GM12878 (cell line): Measurements from ENCODE around the gene SLC34A3. TPM values are rescaled to one million over a fixed set of nuclear protein-coding genes. Genes with fewer than 3 reads are reported as not detected.
A peak's percentile ranks its signal among the peaks of the same experiment; 100 is the strongest.

Experiments
- ATAC-seq: fragments of 200-7000 bp; cut with Tn5 transposase; 3 replicates; pipeline ENCODE4 v1.9.1; 2020; ENCODE audit warnings: mild to moderate bottlenecking, moderate library complexity
- BruUV-seq: library from RNA; stranded (reverse); fragments of 400-500 nt; replicated peaks from 2 replicates; lab custom pipeline; 2021; lab: Mats Ljungman, UMichigan
- CTCF ChIA-PET: fragments of 300-600 bp; sonication (Branson Sonifier 250); formaldehyde crosslinking; extraction: SDS; loops from one replicate; lab custom pipeline; 2021; ENCODE audit warnings: inconsistent platforms; lab: Yijun Ruan, JAX
- POLR2A ChIA-PET: fragments of 350-600 bp; formaldehyde crosslinking; extraction: SDS; loops from one replicate; lab custom pipeline; 2021; ENCODE audit warnings: inconsistent platforms; lab: Charles Lee
- RAD21 ChIA-PET: fragments of 300-600 bp; sonication (Branson Sonifier 250); formaldehyde crosslinking; loops from one replicate; lab custom pipeline; 2023; ENCODE audit warnings: antibody characterized with exemption; ENCODE audit not compliant: unreplicated experiment; lab: Charles Lee
- SMC1A ChIA-PET: fragments of 300-600 bp; sonication (Branson Sonifier 250); formaldehyde crosslinking; loops from one replicate; lab custom pipeline; 2023; ENCODE audit not compliant: unreplicated experiment, uncharacterized antibody; lab: Charles Lee
- DNase-seq: peaks from one replicate; pipeline ENCODE4 v3.0.0-alpha.2; 2011; ENCODE audit warnings: low read depth, low spot score
- FAIRE-seq: peaks from 3 replicates; lab custom pipeline; 2011; peaks lifted over from hg19 to GRCh38; lab: Jason Lieb, UNC
- H2AFZ ChIP-seq: 2 replicates; pipeline ENCODE4 v1.6.0; 2011; ENCODE audit warnings: low read depth, low read length, control low read depth; ENCODE audit not compliant: control insufficient read depth
- H3K27ac ChIP-seq: 2 replicates; pipeline ENCODE4 v1.5.1; 2011; ENCODE audit warnings: control low read depth; ENCODE audit not compliant: control insufficient read depth, insufficient read depth
- H3K27me3 ChIP-seq, 2 experiments: replicated peaks in 1 of 2; 2 replicates each; pipeline versions ENCODE4 v1.6.0 to v1.6.1; 2011; ENCODE audit warnings: low read length in 1 of 2; ENCODE audit not compliant: control insufficient read depth in 2 of 2, insufficient read depth in 2 of 2
- H3K36me3 ChIP-seq, 2 experiments: 2 replicates each; pipeline ENCODE4 v1.5.1; 2011; ENCODE audit warnings: low read length in 1 of 2; ENCODE audit not compliant: control insufficient read depth in 2 of 2, insufficient read depth in 2 of 2
- H3K4me1 ChIP-seq: 2 replicates; pipeline ENCODE4 v1.6.1; 2011; ENCODE audit warnings: mild to moderate bottlenecking, low read length, moderate library complexity, mixed read lengths; ENCODE audit not compliant: control insufficient read depth, insufficient read depth
- H3K4me2 ChIP-seq: 2 replicates; pipeline ENCODE4 v1.6.0; 2011; ENCODE audit warnings: control low read depth; ENCODE audit not compliant: control insufficient read depth, insufficient read depth
- H3K4me3 ChIP-seq: fragments of 200-600 bp; sonication (generic); 2 replicates; pipeline ENCODE4 v1.5.1; 2016
- H3K79me2 ChIP-seq: 2 replicates; pipeline ENCODE4 v1.6.0; 2011; ENCODE audit warnings: low read length; ENCODE audit not compliant: control insufficient read depth, insufficient read depth
- H3K9ac ChIP-seq: 2 replicates; pipeline ENCODE4 v1.8.0; 2011; ENCODE audit warnings: low read length, control low read depth, mixed read lengths; ENCODE audit not compliant: control insufficient read depth, insufficient read depth
- H3K9me3 ChIP-seq: replicated peaks from 3 replicates; pipeline ENCODE4 v1.5.1; 2011; ENCODE audit warnings: mild to moderate bottlenecking, low read length; ENCODE audit not compliant: control insufficient read depth, insufficient read depth
- H4K20me1 ChIP-seq: 2 replicates; pipeline ENCODE4 v1.6.0; 2011; ENCODE audit not compliant: control insufficient read depth, insufficient read depth
- BCLAF1 ChIP-seq: fragments of 450-650 bp; IDR thresholded peaks from 2 replicates; pipeline ENCODE4 v1.6.1; 2017; ENCODE audit warnings: antibody characterized with exemption, mild to moderate bottlenecking, moderate library complexity
- CEBPB ChIP-seq, 2 experiments: fragments of 150-350 bp in 1 of 2; IDR thresholded peaks; 2 replicates each; pipeline ENCODE4 v1.6.1; 2012 to 2014; ENCODE audit warnings: low read depth in 2 of 2, low read length in 2 of 2, borderline replicate concordance in 1 of 2, inconsistent platforms in 1 of 2
- E2F4 ChIP-seq: IDR thresholded peaks from 2 replicates; pipeline ENCODE4 v1.6.1; 2012; ENCODE audit warnings: low read depth, low read length, improper control_type of control experiment
- ETV6 ChIP-seq, 2 experiments: fragments of 450-650 bp in 1 of 2; IDR thresholded peaks in 1 of 2; conservative IDR thresholded peaks in 1 of 2; 2 replicates each; pipeline ENCODE4 v1.6.1; 2014; ENCODE audit warnings: antibody characterized with exemption in 1 of 2, borderline replicate concordance in 1 of 2, low read depth in 1 of 2, mild to moderate bottlenecking in 1 of 2, moderate library complexity in 1 of 2
- JUND ChIP-seq: IDR thresholded peaks from 2 replicates; pipeline ENCODE4 v1.6.1; 2012; ENCODE audit warnings: low read depth, mild to moderate bottlenecking, low read length, improper control_type of control experiment, moderate library complexity
- MEF2A ChIP-seq: IDR thresholded peaks from 2 replicates; pipeline ENCODE4 v1.6.1; 2011; ENCODE audit warnings: low read depth, mild to moderate bottlenecking, low read length, moderate library complexity; ENCODE audit not compliant: insufficient read depth
- NFYA ChIP-seq: IDR thresholded peaks from 2 replicates; pipeline ENCODE4 v1.6.1; 2011; ENCODE audit warnings: low read depth, mild to moderate bottlenecking, low read length, improper control_type of control experiment, borderline replicate concordance
- PKNOX1 ChIP-seq: fragments of 450-650 bp; IDR thresholded peaks from 2 replicates; pipeline ENCODE4 v1.6.1; 2016; ENCODE audit warnings: mild to moderate bottlenecking
- SMAD5 ChIP-seq: IDR thresholded peaks from 2 replicates; pipeline ENCODE4 v1.6.1; 2016; ENCODE audit warnings: antibody characterized with exemption, low read depth
- SMARCA5 ChIP-seq: fragments of 450-650 bp; IDR thresholded peaks from 2 replicates; pipeline ENCODE4 v1.6.1; 2017; ENCODE audit warnings: mild to moderate bottlenecking
- TARDBP ChIP-seq: IDR thresholded peaks from 2 replicates; pipeline ENCODE4 v1.6.1; 2016; ENCODE audit warnings: borderline replicate concordance
- WGBS: methylation state at CpG from one replicate; pipeline ENCODE4 v1.1.6; 2016; ENCODE audit warnings: low lambda C conversion rate; ENCODE audit not compliant: insufficient replicate concordance, insufficient coverage; ENCODE audit errors: missing lambda C conversion rate; 5-methylcytosine and 5-hydroxymethylcytosine counted together
- in situ Hi-C: fragments of 300-500 bp; cut with MboI; formaldehyde crosslinking; loops from 9 replicates; pipeline ENCODE4 v1.14.3; 2018; ENCODE audit warnings: mixed read lengths
- intact Hi-C: fragments of 100-400 bp; cut with micrococcal nuclease; formaldehyde crosslinking; loops from one replicate; pipeline ENCODE4 v1.14.2; 2022; ENCODE audit not compliant: unreplicated experiment
- polyA plus RNA-seq, 11 experiments: library from polyadenylated mRNA; depleted of rRNA in 4 of 11; unstranded in 6 of 11; stranded (reverse) in 5 of 11; fragments of >200 nt; fragmentation: Nextera tagmentation in 4 of 11; fragmentation: Illumina TruSeq in 1 of 11; extraction: Ambion mirVana in 4 of 11; extraction: Trizol in 1 of 11; gene quantifications; 1 replicate in 1 of 11; 2 replicates in 10 of 11; pipeline versions ENCODE4 v1.2.1 to v1.2.3, GENCODE V29; 2011 to 2016; ENCODE audit warnings: inconsistent platforms in 2 of 11, missing spikeins in 2 of 11, low read depth in 1 of 11
- total RNA-seq, 4 experiments: library from RNA; depleted of rRNA in 3 of 4; stranded (reverse); fragments of >200 nt in 3 of 4; fragmentation: Illumina TruSeq in 1 of 4; extraction: Trizol in 1 of 4; gene quantifications; 2 replicates each; pipeline versions ENCODE4 v1.2.1 to v1.2.3, GENCODE V29; 2013 to 2021

The SLC34A3 gene
- total and polyA plus RNA-seq, 10 of the 15 experiments (the other 5 are each of a cell fraction or from before 2014, with no cell fraction given), result not detected

- ChIA-PET CTCF (no interaction called here), RAD21 (no interaction called here), POLR2A (interaction anchor here (4.6 kb wide), 1 partner anchor 38 kb away, joined by 22 read pairs; the partner anchor contains the start of genes CYSRT1 and RNF208), SMC1A (no interaction called here)
- Histone ChIP-seq H3K9me3 (no peaks in the 10 kb centered on the region), H3K9ac (no peak overlapping the region), H3K27me3 (no peaks in the 10 kb centered on the region), H3K4me3 (no peak overlapping the region), H3K4me1 (peaks cover 22% of the 10 kb centered on the region), H2AFZ (no peak overlapping the region), H3K79me2 (peaks cover 35% of the 10 kb centered on the region), H3K4me2 (no peak overlapping the region; the same call in 1 of the 2 replicates), H4K20me1 (peaks cover 7% of the 10 kb centered on the region; the same call in 1 of the 2 replicates), H3K27ac (no peak overlapping the region), H3K36me3 (peaks cover 7 to 24% of the 10 kb centered on the region in 2 experiments)
- no peak for TF ChIP-seq SMAD5
- TF ChIP-seq TARDBP, result no peak
- TF ChIP-seq E2F4, result no peak
- TF ChIP-seq SMARCA5, result no peak
- FAIRE-seq, result no peak
- no peak for DNase-seq
- in situ Hi-C loops (no loop called here), intact Hi-C loops (loop anchor here (5.0 kb wide), 2 partner anchors 36 to 59 kb away; partner anchors contain the start of gene RNF208)
- WGBS, result 93% methylated on average over 19 of the region's 19 CpGs
- no TSS peak for BruUV-seq
- ATAC-seq, result no peak
Observed at GRCh38 chr9:137185921-137186320, 44.8 kb upstream of the SLC34A3 start.

- DNase-seq, result no peak
- Histone ChIP-seq H3K4me1 (peaks cover 22% of the 10 kb centered on the region), H3K27ac (no peak overlapping the region), H3K36me3 (peaks cover 7 to 24% of the 10 kb centered on the region in 2 experiments), H3K9me3 (no peaks in the 10 kb centered on the region), H4K20me1 (peaks cover 7% of the 10 kb centered on the region; the same call in 1 of the 2 replicates), H3K4me3 (no peak overlapping the region), H3K9ac (no peak overlapping the region; the same call in 1 of the 2 replicates), H3K4me2 (peak overlapping the region; percentile 93), H2AFZ (no peak overlapping the region), H3K79me2 (peaks cover 35% of the 10 kb centered on the region), H3K27me3 (no peaks in the 10 kb centered on the region)
- in situ Hi-C loops (no loop called here), intact Hi-C loops (loop anchor here (5.0 kb wide), 2 partner anchors 36 to 59 kb away; partner anchors contain the start of gene RNF208)
- BruUV-seq, result no TSS peak
- CTCF ChIA-PET, result interaction anchor here (1.3 kb wide), 1 partner anchor 151 kb away, joined by 3 read pairs; no protein-coding TSS in a partner anchor
- WGBS, result 63% methylated on average over 6 of the region's 6 CpGs
- FAIRE-seq, result no peak
- no peak for ATAC-seq
- SMC1A ChIA-PET, result no interaction called here
- POLR2A ChIA-PET, result interaction anchor here (4.6 kb wide), 1 partner anchor 37 kb away, joined by 22 read pairs; the partner anchor contains the start of genes CYSRT1 and RNF208
- RAD21 ChIA-PET, result interaction anchor here (3.6 kb wide), 1 partner anchor 37 kb away, joined by 23 read pairs; the partner anchor contains the start of gene RNF208
- no peak for TF ChIP-seq NFYA
- no peak for TF ChIP-seq JUND
- no peak for TF ChIP-seq CEBPB (IDR thresholded peaks at IDR 0.05; ENCODE audit: borderline replicate concordance in 1 of 2, low read depth in 2 of 2, low read length in 2 of 2)
- TF ChIP-seq MEF2A, result no peak
- no peak for TF ChIP-seq PKNOX1
- no peak for TF ChIP-seq BCLAF1
- no peak for TF ChIP-seq ETV6 (conservative IDR thresholded peaks at IDR 0.05 in 1 of 2, IDR thresholded peaks at IDR 0.05 in 1 of 2; ENCODE audit: borderline replicate concordance in 1 of 2, low read depth in 1 of 2)
Observed at GRCh38 chr9:137186385-137186784, 44.3 kb upstream of the SLC34A3 start.
